Progenitor cell of endocrine pancreas (in vitro differentiated cells): ENCODE results near the gene CLINT1. TPM values are rescaled to one million over a fixed set of nuclear protein-coding genes. Genes with fewer than 3 reads are reported as not detected.

Experiments
- total RNA-seq: library from RNA; stranded (reverse); gene quantifications from 2 replicates; pipeline ENCODE4 v1.2.1, GENCODE V29; 2021

CLINT1 gene
- total RNA-seq, 1 donor from 2014 or later, result 82.3 TPM

Other genes starting within 250 kb of the CLINT1 start
- gene SOX30, start 206.7 kb downstream of the CLINT1 start, total RNA-seq, result not detected in 2 replicates
- gene C5orf52, start 187.6 kb downstream of the CLINT1 start, total RNA-seq, result not detected in 2 replicates
- 12.4 and 13.2 TPM in 2 replicates for gene THG1L, start 127.7 kb downstream of the CLINT1 start, total RNA-seq
- 5.5 and 6.3 TPM in 2 replicates for gene LSM11, start 115.4 kb downstream of the CLINT1 start, total RNA-seq